HepG2 (cell line): ENCODE measurements around the gene TREH. TPM values are rescaled to one million over a fixed set of nuclear protein-coding genes. Genes with fewer than 3 reads are reported as not detected.

Experiments used
- HDAC1 ChIP-seq: sonication (generic); formaldehyde crosslinking; IDR thresholded peaks from 2 replicates; pipeline ENCODE4 v1.5.1; 2020; ENCODE audit warnings: mild to moderate bottlenecking, missing genetic modification reagents
- IRF9 ChIP-seq: sonication (generic); formaldehyde crosslinking; IDR thresholded peaks from 2 replicates; pipeline ENCODE4 v1.8.0; 2022; ENCODE audit warnings: missing genetic modification reagents, mild to moderate bottlenecking, borderline replicate concordance
- NFKB2 ChIP-seq: sonication (generic); formaldehyde crosslinking; IDR thresholded peaks from 2 replicates; pipeline ENCODE4 v1.4.0; 2020; ENCODE audit warnings: missing genetic modification reagents, borderline replicate concordance
- PHF8 ChIP-seq: sonication (generic); formaldehyde crosslinking; IDR thresholded peaks from 2 replicates; pipeline ENCODE4 v1.5.0; 2020; ENCODE audit warnings: missing genetic modification reagents
- POGK ChIP-seq: sonication (generic); formaldehyde crosslinking; conservative IDR thresholded peaks from 2 replicates; pipeline ENCODE4 v1.8.0; 2022; ENCODE audit warnings: mild to moderate bottlenecking, moderate library complexity, missing genetic modification reagents
- SIN3B ChIP-seq: fragments of 150-350 bp; IDR thresholded peaks from 2 replicates; pipeline ENCODE4 v1.6.1; 2014; ENCODE audit warnings: low read length
- SRSF1 ChIP-seq: fragments of 200-400 bp; formaldehyde crosslinking; optimal IDR thresholded peaks from 2 replicates; pipeline ENCODE3; 2017; ENCODE audit warnings: mild to moderate bottlenecking, low read depth, low read length, moderate library complexity
- ZFP41 ChIP-seq: sonication (generic); formaldehyde crosslinking; IDR thresholded peaks from 2 replicates; pipeline ENCODE4 v1.4.0; 2020; ENCODE audit warnings: mild to moderate bottlenecking, missing genetic modification reagents, borderline replicate concordance
- ZFP90 ChIP-seq: sonication (generic); formaldehyde crosslinking; IDR thresholded peaks from 2 replicates; pipeline ENCODE4 v1.8.0; 2022; ENCODE audit warnings: missing genetic modification reagents, mild to moderate bottlenecking, inconsistent platforms, borderline replicate concordance
- ZNF768 ChIP-seq: sonication (generic); formaldehyde crosslinking; IDR thresholded peaks from 2 replicates; pipeline ENCODE4 v1.4.0; 2020; ENCODE audit warnings: missing genetic modification reagents
- ZNF772 ChIP-seq: sonication (generic); formaldehyde crosslinking; IDR thresholded peaks from 2 replicates; pipeline ENCODE4 v1.5.0; 2020; ENCODE audit warnings: mild to moderate bottlenecking, missing genetic modification reagents
- ZNF83 ChIP-seq: sonication (generic); formaldehyde crosslinking; IDR thresholded peaks from 2 replicates; pipeline ENCODE4 v1.4.0; 2020; ENCODE audit warnings: missing genetic modification reagents, mild to moderate bottlenecking, borderline replicate concordance
- polyA plus RNA-seq, 8 experiments: library from polyadenylated mRNA; depleted of rRNA in 3 of 8; stranded (reverse) in 7 of 8; unstranded in 1 of 8; fragments of >200 nt; fragmentation: Illumina TruSeq in 4 of 8; extraction: Trizol in 4 of 8; gene quantifications; 2 replicates each; pipeline versions ENCODE4 v1.2.1 to v1.2.3, GENCODE V29; 2011 to 2016; ENCODE audit warnings: low read depth in 4 of 8, missing spikeins in 1 of 8, mixed read lengths in 1 of 8; ENCODE audit not compliant: insufficient read depth in 1 of 8
- total RNA-seq, 5 experiments: library from RNA; depleted of rRNA; stranded (reverse); fragments of >200 nt; fragmentation: Illumina TruSeq; extraction: Trizol; gene quantifications; 2 replicates each; pipeline ENCODE4 v1.2.3, GENCODE V29; 2016; ENCODE audit warnings: low read depth in 1 of 5
- TF ChIP-seq, protein P1 (sequence below): sonication (generic); formaldehyde crosslinking; IDR thresholded peaks from 2 replicates; pipeline ENCODE4 v1.4.0; 2020; ENCODE audit warnings: missing genetic modification reagents, mild to moderate bottlenecking, borderline replicate concordance
- TF ChIP-seq, protein P2 (sequence below): sonication (generic); formaldehyde crosslinking; IDR thresholded peaks from 2 replicates; pipeline ENCODE4 v1.8.1; 2023; ENCODE audit warnings: mild to moderate bottlenecking, inconsistent platforms, moderate library complexity, missing genetic modification reagents, borderline replicate concordance
- TF ChIP-seq, protein P3 (sequence below): sonication (generic); formaldehyde crosslinking; IDR thresholded peaks from 2 replicates; pipeline ENCODE4 v1.5.0; 2020; ENCODE audit warnings: mild to moderate bottlenecking, missing genetic modification reagents
- TF ChIP-seq, protein P4 (sequence below): sonication (generic); formaldehyde crosslinking; IDR thresholded peaks from 2 replicates; pipeline ENCODE4 v1.8.1; 2023; ENCODE audit warnings: mild to moderate bottlenecking, moderate library complexity, missing genetic modification reagents

TREH gene
- total and polyA plus RNA-seq, 2 of the 13 experiments (the other 11 are each of a cell fraction or from before 2014, with no cell fraction given) = 0.53 to 0.86 TPM

GRCh38 chr11:118607401-118608359 lies 71.8 kb downstream of the TREH start, which contains the start of gene PHLDB1 (continued):
- TF ChIP-seq, protein P1, sequence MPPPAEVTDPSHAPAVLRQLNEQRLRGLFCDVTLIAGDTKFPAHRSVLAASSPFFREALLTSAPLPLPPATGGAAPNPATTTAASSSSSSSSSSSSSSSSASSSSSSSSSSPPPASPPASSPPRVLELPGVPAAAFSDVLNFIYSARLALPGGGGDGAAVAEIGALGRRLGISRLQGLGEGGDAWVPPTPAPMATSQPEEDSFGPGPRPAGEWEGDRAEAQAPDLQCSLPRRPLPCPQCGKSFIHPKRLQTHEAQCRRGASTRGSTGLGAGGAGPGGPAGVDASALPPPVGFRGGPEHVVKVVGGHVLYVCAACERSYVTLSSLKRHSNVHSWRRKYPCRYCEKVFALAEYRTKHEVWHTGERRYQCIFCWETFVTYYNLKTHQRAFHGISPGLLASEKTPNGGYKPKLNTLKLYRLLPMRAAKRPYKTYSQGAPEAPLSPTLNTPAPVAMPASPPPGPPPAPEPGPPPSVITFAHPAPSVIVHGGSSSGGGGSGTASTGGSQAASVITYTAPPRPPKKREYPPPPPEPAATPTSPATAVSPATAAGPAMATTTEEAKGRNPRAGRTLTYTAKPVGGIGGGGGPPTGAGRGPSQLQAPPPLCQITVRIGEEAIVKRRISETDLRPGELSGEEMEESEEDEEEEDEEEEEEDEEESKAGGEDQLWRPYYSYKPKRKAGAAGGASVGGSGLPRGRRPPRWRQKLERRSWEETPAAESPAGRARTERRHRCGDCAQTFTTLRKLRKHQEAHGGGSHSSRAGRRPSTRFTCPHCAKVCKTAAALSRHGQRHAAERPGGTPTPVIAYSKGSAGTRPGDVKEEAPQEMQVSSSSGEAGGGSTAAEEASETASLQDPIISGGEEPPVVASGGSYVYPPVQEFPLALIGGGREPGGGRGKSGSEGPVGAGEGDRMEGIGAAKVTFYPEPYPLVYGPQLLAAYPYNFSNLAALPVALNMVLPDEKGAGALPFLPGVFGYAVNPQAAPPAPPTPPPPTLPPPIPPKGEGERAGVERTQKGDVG (CRISPR knock-in tag) = 0 out of 2 replicates have a peak, but pooled peaks have one; percentile 9
- TF ChIP-seq PHF8 (peak; percentile 38), NFKB2 (CRISPR knock-in tag) (0 out of 2 replicates have a peak, but pooled peaks have one; percentile 11), SRSF1 (peak; percentile 73), ZFP41 (CRISPR knock-in tag) (no peak), ZNF772 (CRISPR knock-in tag) (0 out of 2 replicates have a peak, but pooled peaks have one; percentile 37), HDAC1 (CRISPR knock-in tag) (peak; percentile 44; the same call in 1 of the 2 replicates), POGK (CRISPR knock-in tag) (no peak), SIN3B (no peak), ZNF83 (CRISPR knock-in tag) (no peak), ZNF768 (no peak), ZFP90 (CRISPR knock-in tag) (no peak), IRF9 (peak; percentile 16; the same call in 1 of the 2 replicates)
- TF ChIP-seq, protein P2, sequence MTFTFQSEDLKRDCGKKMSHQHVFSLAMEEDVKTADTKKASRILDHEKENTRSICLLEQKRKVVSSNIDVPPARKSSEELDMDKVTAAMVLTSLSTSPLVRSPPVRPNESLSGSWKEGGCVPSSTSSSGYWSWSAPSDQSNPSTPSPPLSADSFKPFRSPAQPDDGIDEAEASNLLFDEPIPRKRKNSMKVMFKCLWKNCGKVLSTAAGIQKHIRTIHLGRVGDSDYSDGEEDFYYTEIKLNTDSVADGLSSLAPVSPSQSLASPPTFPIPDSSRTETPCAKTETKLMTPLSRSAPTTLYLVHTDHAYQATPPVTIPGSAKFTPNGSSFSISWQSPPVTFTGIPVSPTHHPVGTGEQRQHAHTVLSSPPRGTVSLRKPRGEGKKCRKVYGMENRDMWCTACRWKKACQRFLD (CRISPR knock-in tag) = no peak
- TF ChIP-seq, protein P3, sequence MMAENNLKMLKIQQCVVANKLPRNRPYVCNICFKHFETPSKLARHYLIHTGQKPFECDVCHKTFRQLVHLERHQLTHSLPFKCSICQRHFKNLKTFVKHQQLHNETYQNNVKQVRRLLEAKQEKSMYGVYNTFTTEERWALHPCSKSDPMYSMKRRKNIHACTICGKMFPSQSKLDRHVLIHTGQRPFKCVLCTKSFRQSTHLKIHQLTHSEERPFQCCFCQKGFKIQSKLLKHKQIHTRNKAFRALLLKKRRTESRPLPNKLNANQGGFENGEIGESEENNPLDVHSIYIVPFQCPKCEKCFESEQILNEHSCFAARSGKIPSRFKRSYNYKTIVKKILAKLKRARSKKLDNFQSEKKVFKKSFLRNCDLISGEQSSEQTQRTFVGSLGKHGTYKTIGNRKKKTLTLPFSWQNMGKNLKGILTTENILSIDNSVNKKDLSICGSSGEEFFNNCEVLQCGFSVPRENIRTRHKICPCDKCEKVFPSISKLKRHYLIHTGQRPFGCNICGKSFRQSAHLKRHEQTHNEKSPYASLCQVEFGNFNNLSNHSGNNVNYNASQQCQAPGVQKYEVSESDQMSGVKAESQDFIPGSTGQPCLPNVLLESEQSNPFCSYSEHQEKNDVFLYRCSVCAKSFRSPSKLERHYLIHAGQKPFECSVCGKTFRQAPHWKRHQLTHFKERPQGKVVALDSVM (CRISPR knock-in tag) = peak; percentile 12; the same call in 1 of the 2 replicates
- TF ChIP-seq, protein P4, sequence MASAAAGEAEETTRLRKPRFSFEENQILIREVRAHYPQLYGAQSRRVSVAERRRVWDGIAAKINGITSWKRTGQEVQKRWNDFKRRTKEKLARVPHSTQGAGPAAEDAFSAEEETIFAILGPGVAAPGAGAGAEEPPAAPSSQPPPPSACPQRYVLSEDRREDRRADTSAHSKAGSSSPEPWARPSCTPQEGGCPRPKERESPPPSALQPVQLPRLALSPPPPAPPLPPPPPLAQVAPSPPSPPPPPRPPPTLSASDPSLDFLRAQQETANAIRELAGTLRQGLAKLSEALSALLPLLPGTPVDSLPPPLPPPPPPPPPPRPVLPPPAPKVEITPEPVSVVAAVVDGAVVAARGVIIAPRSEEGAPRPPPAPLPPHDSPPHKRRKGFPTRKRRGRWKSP (CRISPR knock-in tag) = peak; percentile 9; the same call in 1 of the 2 replicates
